ENCODE measurements around the gene BBIP1.
A peak's percentile ranks its signal among the peaks of the same experiment; 100 is the strongest.
"Not testable (repeated sequence)": the region's sequence is repeated elsewhere in the genome, so short reads cannot be mapped to it uniquely, and the experiment has no call there.

BBIP1 gene

GRCh38 chr10:110885932-110886674 is 32.9 kb downstream of the BBIP1 start:
- no peak for DNase-seq (ENCODE audit: low read depth, low spot score)

- DNase-seq (ENCODE audit: low read depth, low spot score) = no peak
Observed at GRCh38 chr10:110883924-110884323, 35.1 kb downstream of the BBIP1 start.

- DNase-seq (ENCODE audit: low read depth, low spot score) = no peak
Observed at GRCh38 chr10:110881905-110882304, 37.1 kb downstream of the BBIP1 start.

GRCh38 chr10:110881247-110881646 is 37.7 kb downstream of the BBIP1 start:
- no peak for DNase-seq (ENCODE audit: low read depth, low spot score)

GRCh38 chr10:110880012-110880411 is 39.0 kb downstream of the BBIP1 start:
- DNase-seq (ENCODE audit: low read depth, low spot score) = no peak

- DNase-seq (ENCODE audit: low read depth, low spot score) = no peak
Observed at GRCh38 chr10:110876788-110877187, 42.2 kb downstream of the BBIP1 start.

GRCh38 chr10:110876000-110876399 is 43.0 kb downstream of the BBIP1 start:
- DNase-seq (ENCODE audit: low read depth, low spot score) = no peak

GRCh38 chr10:110873951-110874350 is 45.0 kb downstream of the BBIP1 start:
- DNase-seq (ENCODE audit: low read depth, low spot score) = no peak

GRCh38 chr10:110872984-110873923 is 45.7 kb downstream of the BBIP1 start:
- DNase-seq (ENCODE audit: low read depth, low spot score) = no peak

- DNase-seq (ENCODE audit: low read depth, low spot score) = peak; percentile 64
Observed at GRCh38 chr10:110872145-110872983, 46.6 kb downstream of the BBIP1 start.

GRCh38 chr10:110871298-110872084 is 47.5 kb downstream of the BBIP1 start, which contains the start of gene PDCD4:
Gene PDCD4, plus strand, starts transcription at chr10:110871928. Its CDS starts 4,100 bp downstream, at chr10:110876028.
- peak; percentile 85 for DNase-seq (ENCODE audit: low read depth, low spot score)

- DNase-seq (ENCODE audit: low read depth, low spot score) = no peak
Observed at GRCh38 chr10:110870823-110871297, 48.1 kb downstream of the BBIP1 start.

GRCh38 chr10:110868981-110869380 is 50.0 kb downstream of the BBIP1 start:
- DNase-seq (ENCODE audit: low read depth, low spot score) = no peak

GRCh38 chr10:110867807-110868465 is 51.0 kb downstream of the BBIP1 start:
- DNase-seq (ENCODE audit: low read depth, low spot score) = no peak

GRCh38 chr10:110867011-110867806 is 51.8 kb downstream of the BBIP1 start:
- DNase-seq (ENCODE audit: low read depth, low spot score) = not testable (repeated sequence)

GRCh38 chr10:110865809-110866482 is 53.0 kb downstream of the BBIP1 start:
- no peak for DNase-seq (ENCODE audit: low read depth, low spot score)

GRCh38 chr10:110865186-110865808 is 53.7 kb downstream of the BBIP1 start:
- DNase-seq (ENCODE audit: low read depth, low spot score) = no peak

GRCh38 chr10:110864662-110865140 is 54.3 kb downstream of the BBIP1 start:
- no peak for DNase-seq (ENCODE audit: low read depth, low spot score)

Data from activated naive CD8-positive, alpha-beta T cell treated with anti-CD3 and anti-CD28 coated beads, Interleukin-2, amount 50 U/mL, for 16 hours (primary cell).